Vagina (tissue), 2 donors: Measurements from ENCODE around the gene TBL1X.

Experiments
- POLR2A ChIP-seq, 2 donors: fragments of 450-650 bp; IDR thresholded peaks; one replicate each; pipeline ENCODE4 v1.6.1; 2017; ENCODE audit warnings: antibody characterized with exemption in 2 of 2, mild to moderate bottlenecking in 2 of 2, moderate library complexity in 2 of 2
- TF ChIP-seq, protein P1 (sequence below), 3 experiments: fragments of 450-650 bp in 2 of 3; fragments of 200-600 bp in 1 of 3; sonication (generic) in 1 of 3; IDR thresholded peaks; one replicate each; pipeline ENCODE4 v1.5.1; 2017 to 2019; ENCODE audit warnings: antibody characterized with exemption in 3 of 3, mild to moderate bottlenecking in 2 of 3, moderate library complexity in 2 of 3

DNA sequence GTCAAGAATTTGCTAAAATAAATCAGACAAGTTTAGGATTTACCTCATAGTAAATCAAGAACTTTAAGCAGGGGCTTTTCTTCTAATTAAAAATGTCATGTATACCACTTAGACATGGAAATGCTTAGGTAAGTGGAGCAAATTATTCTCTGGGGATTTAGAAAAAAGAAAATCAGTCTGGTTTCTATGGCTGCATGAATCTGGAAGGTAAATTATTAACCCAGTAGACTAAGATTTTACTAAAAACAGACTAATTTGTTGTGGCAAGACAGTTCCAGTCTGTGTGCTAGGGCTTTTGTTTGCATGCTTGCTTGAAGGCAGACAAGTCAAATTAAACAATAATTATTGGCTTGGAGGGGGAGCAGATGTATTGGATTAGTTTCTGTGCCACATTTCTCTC lies 140.6 kb downstream of the TBL1X start:
- TF ChIP-seq POLR2A (IDR thresholded peaks at IDR 0.05): no peak
- TF ChIP-seq, protein P1, sequence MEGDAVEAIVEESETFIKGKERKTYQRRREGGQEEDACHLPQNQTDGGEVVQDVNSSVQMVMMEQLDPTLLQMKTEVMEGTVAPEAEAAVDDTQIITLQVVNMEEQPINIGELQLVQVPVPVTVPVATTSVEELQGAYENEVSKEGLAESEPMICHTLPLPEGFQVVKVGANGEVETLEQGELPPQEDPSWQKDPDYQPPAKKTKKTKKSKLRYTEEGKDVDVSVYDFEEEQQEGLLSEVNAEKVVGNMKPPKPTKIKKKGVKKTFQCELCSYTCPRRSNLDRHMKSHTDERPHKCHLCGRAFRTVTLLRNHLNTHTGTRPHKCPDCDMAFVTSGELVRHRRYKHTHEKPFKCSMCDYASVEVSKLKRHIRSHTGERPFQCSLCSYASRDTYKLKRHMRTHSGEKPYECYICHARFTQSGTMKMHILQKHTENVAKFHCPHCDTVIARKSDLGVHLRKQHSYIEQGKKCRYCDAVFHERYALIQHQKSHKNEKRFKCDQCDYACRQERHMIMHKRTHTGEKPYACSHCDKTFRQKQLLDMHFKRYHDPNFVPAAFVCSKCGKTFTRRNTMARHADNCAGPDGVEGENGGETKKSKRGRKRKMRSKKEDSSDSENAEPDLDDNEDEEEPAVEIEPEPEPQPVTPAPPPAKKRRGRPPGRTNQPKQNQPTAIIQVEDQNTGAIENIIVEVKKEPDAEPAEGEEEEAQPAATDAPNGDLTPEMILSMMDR (IDR thresholded peaks at IDR 0.05): no peak
